H1 (cell line): ENCODE results near the gene SLC34A1. TPM values are rescaled to one million over a fixed set of nuclear protein-coding genes. Genes with fewer than 3 reads are reported as not detected.

Experiments used
- ASH2L ChIP-seq: fragments of 200-600, 300-600 bp; sonication (generic); IDR thresholded peaks from one replicate; pipeline ENCODE4 v1.7.1; 2017; ENCODE audit warnings: low read length
- ATF2 ChIP-seq: IDR thresholded peaks from 2 replicates; pipeline ENCODE4 v1.6.1; 2012; ENCODE audit warnings: low read length, inconsistent platforms
- BACH1 ChIP-seq: IDR thresholded peaks from 2 replicates; pipeline ENCODE4 v1.6.1; 2012; ENCODE audit warnings: low read length, improper control_type of control experiment
- BCL11A ChIP-seq, 2 experiments: IDR thresholded peaks; one replicate each; pipeline ENCODE4 v1.6.1; 2011; ENCODE audit warnings: low read depth in 2 of 2, low read length in 2 of 2, mild to moderate bottlenecking in 2 of 2
- CTCF ChIP-seq, 3 experiments: IDR thresholded peaks; 1 replicate in 2 of 3; 2 replicates in 1 of 3; pipeline versions ENCODE4 v1.5.1 to v1.6.1; 2011; ENCODE audit warnings: low read length in 3 of 3, mild to moderate bottlenecking in 3 of 3, inconsistent platforms in 2 of 3, low read depth in 1 of 3, moderate library complexity in 1 of 3; ENCODE audit not compliant: insufficient read depth in 1 of 3; ENCODE audit errors: control extremely low read depth in 1 of 3
- EP300 ChIP-seq, 2 experiments: IDR thresholded peaks; 1 replicate in 1 of 2; 2 replicates in 1 of 2; pipeline ENCODE4 v1.6.1; 2011 to 2012; ENCODE audit warnings: low read depth in 2 of 2, low read length in 2 of 2, mild to moderate bottlenecking in 2 of 2, borderline replicate concordance in 1 of 2, inconsistent platforms in 1 of 2, moderate library complexity in 1 of 2
- GABPA ChIP-seq: IDR thresholded peaks from 2 replicates; pipeline ENCODE4 v1.6.1; 2011; ENCODE audit warnings: mild to moderate bottlenecking, low read length, moderate library complexity, borderline replicate concordance; ENCODE audit not compliant: insufficient read depth
- JUN ChIP-seq: IDR thresholded peaks from 2 replicates; pipeline ENCODE4 v1.6.1; 2011; ENCODE audit warnings: low read depth, mild to moderate bottlenecking, improper control_type of control experiment, low read length
- KDM1A ChIP-seq: fragments of 200-600, 300-600 bp; sonication (generic); IDR thresholded peaks from 2 replicates; pipeline ENCODE4 v1.7.1; 2016; ENCODE audit warnings: mild to moderate bottlenecking, low read length, borderline replicate concordance
- SIN3A ChIP-seq, 2 experiments: IDR thresholded peaks in 1 of 2; conservative IDR thresholded peaks in 1 of 2; 2 replicates each; pipeline ENCODE4 v1.6.1; 2011 to 2012; ENCODE audit warnings: low read length in 2 of 2, improper control_type of control experiment in 1 of 2, low read depth in 1 of 2, mild to moderate bottlenecking in 1 of 2
- SIX5 ChIP-seq: IDR thresholded peaks from 2 replicates; pipeline ENCODE4 v1.6.1; 2011; ENCODE audit warnings: mild to moderate bottlenecking, low read depth, low read length
- SP1 ChIP-seq: IDR thresholded peaks from 2 replicates; pipeline ENCODE4 v1.6.1; 2011; ENCODE audit warnings: low read depth, low read length
- SP2 ChIP-seq: IDR thresholded peaks from 2 replicates; pipeline ENCODE4 v1.6.1; 2012; ENCODE audit warnings: mild to moderate bottlenecking, low read length, inconsistent platforms
- SRF ChIP-seq: IDR thresholded peaks from 2 replicates; pipeline ENCODE4 v1.6.1; 2011; ENCODE audit warnings: mild to moderate bottlenecking, low read depth, low read length, moderate library complexity
- SUZ12 ChIP-seq: fragments of 200-600 bp; sonication (generic); IDR thresholded peaks from 2 replicates; pipeline ENCODE4 v1.6.1; 2012; ENCODE audit warnings: mild to moderate bottlenecking, inconsistent platforms, low read length, moderate library complexity, mixed read lengths
- TAF1 ChIP-seq: IDR thresholded peaks from 2 replicates; pipeline ENCODE4 v1.6.1; 2011; ENCODE audit warnings: mild to moderate bottlenecking, low read depth, low read length
- polyA plus RNA-seq, 7 experiments: library from polyadenylated mRNA; depleted of rRNA in 3 of 7; stranded (reverse) in 5 of 7; unstranded in 2 of 7; fragments of >200 nt in 5 of 7; fragments of 200-250 nt in 2 of 7; gene quantifications; 1 replicate in 5 of 7; 2 replicates in 1 of 7; 4 replicates in 1 of 7; pipeline versions ENCODE4 v1.2.1 to v1.2.3, GENCODE V29; 2011 to 2013; ENCODE audit warnings: missing spikeins in 2 of 7, mixed read lengths in 2 of 7
- total RNA-seq: library from RNA; stranded (reverse); fragmentation: NEBNext Ultra II Directional; extraction: Animal tissue kit (Norgen Biotek cat#: 25700); gene quantifications from 2 replicates; pipeline ENCODE4 v1.2.1, GENCODE V29; 2021

SLC34A1 gene
- total and polyA plus RNA-seq, 2 of the 8 experiments (the other 6 are each of a cell fraction or from before 2014, with no cell fraction given): not detected

- TF ChIP-seq CTCF (IDR thresholded peaks at IDR 0.05; ENCODE audit: control extremely low read depth in 1 of 3, insufficient read depth in 1 of 3, low read depth in 1 of 3, low read length in 3 of 3) (peak in 2 of 3 experiments; percentile 49 to 61; a peak in 3 of 4 replicates), TAF1 (no peak), ATF2 (no peak), SRF (no peak), BCL11A (IDR thresholded peaks at IDR 0.05; ENCODE audit: low read depth in 2 of 2, low read length in 2 of 2) (no peak), BACH1 (no peak), JUN (no peak), ASH2L (no peak), SIX5 (no peak), SUZ12 (peak; percentile 67; the same call in 1 of the 2 replicates), EP300 (IDR thresholded peaks at IDR 0.05; ENCODE audit: borderline replicate concordance in 1 of 2, low read depth in 2 of 2, low read length in 2 of 2) (no peak), KDM1A (no peak), GABPA (no peak), SP2 (no peak), SP1 (no peak), SIN3A (conservative IDR thresholded peaks at IDR 0.05 in 1 of 2, IDR thresholded peaks at IDR 0.05 in 1 of 2; ENCODE audit: low read depth in 1 of 2, low read length in 2 of 2) (no peak)
Measured at GRCh38 chr5:177403792-177404640, 19.8 kb downstream of the SLC34A1 start (continued).
